Activated naive CD4-positive, alpha-beta T cell treated with anti-CD3 and anti-CD28 coated beads, Interleukin-2, amount 50 U/mL, for 72 hours (primary cell): ENCODE data around the gene UBE2S. TPM values are rescaled to one million over a fixed set of nuclear protein-coding genes. Genes with fewer than 3 reads are reported as not detected.
A peak's percentile ranks its signal among the peaks of the same experiment; 100 is the strongest.

ENCODE experiments used
- ATAC-seq, 2 donors: fragments of 150-1000 bp; cut with Tn5 transposase; 2 replicates each; pipeline ENCODE4 v1.10.0; 2021; ENCODE audit warnings: mild to moderate bottlenecking in 2 of 2, moderate library complexity in 2 of 2
- DNase-seq, 2 donors: peaks; one replicate each; pipeline ENCODE4 v3.0.0; 2021 to 2022; ENCODE audit warnings: low spot score in 2 of 2
- H3K27ac Mint-ChIP-seq, 2 donors: one replicate each; pipeline ENCODE4 v1.8.0; 2022; ENCODE audit warnings: mild to moderate bottlenecking in 2 of 2, mixed read lengths in 2 of 2
- H3K36me3 Mint-ChIP-seq, 2 donors: one replicate each; pipeline ENCODE4 v1.8.0; 2022; ENCODE audit warnings: mixed read lengths in 2 of 2
- H3K9me3 Mint-ChIP-seq, 2 donors: one replicate each; pipeline ENCODE4 v1.8.0; 2022; ENCODE audit warnings: mixed read lengths in 2 of 2
- total RNA-seq, 2 donors: library from RNA; stranded (reverse); gene quantifications; one replicate each; pipeline ENCODE4 v1.2.3, GENCODE V29; 2022

Gene UBE2S
- total RNA-seq, 2 donors from 2014 or later, result 192 to 343 TPM

- H3K36me3 Mint-ChIP-seq, result no peaks in the 10 kb centered on the region
- no peak for DNase-seq
- H3K9me3 Mint-ChIP-seq, result no peaks in the 10 kb centered on the region
- ATAC-seq, result no peak
- peak overlapping the region in 1 of 2 donors; percentile 14 for H3K27ac Mint-ChIP-seq
Observed at GRCh38 chr19:55366790-55367189, 40.8 kb downstream of the UBE2S start.

- ATAC-seq (no peak), DNase-seq (no peak)
- no peaks in the 10 kb centered on the region for H3K9me3 Mint-ChIP-seq
- H3K27ac Mint-ChIP-seq, result no peak overlapping the region
- H3K36me3 Mint-ChIP-seq, result no peaks in the 10 kb centered on the region
Observed at GRCh38 chr19:55365964-55366363, 41.6 kb downstream of the UBE2S start.

DNA sequence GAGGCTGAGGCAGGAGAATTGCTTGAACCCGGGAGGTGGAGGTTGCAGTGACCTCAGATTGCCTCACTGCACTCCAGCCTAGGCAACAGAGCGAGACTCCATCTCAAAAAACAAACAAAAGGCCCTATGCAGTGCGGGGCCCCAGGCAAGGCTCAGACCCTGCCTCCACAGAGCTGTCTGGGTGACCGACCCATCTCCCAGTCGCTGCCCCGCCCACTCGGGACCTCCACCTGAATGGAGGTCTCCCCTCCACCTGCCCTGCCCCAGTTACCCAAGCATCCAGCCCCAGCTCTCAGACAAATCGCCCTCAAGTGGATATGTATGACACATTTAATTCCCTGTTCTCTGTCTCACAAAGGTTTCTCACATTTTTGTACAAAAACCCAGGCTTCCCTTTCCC, 42.3 kb downstream of the UBE2S start:
- no peak overlapping the region for H3K27ac Mint-ChIP-seq
- DNase-seq (no peak), ATAC-seq (no peak)
- no peaks in the 10 kb centered on the region for H3K9me3 Mint-ChIP-seq
- no peaks in the 10 kb centered on the region for H3K36me3 Mint-ChIP-seq

DNA sequence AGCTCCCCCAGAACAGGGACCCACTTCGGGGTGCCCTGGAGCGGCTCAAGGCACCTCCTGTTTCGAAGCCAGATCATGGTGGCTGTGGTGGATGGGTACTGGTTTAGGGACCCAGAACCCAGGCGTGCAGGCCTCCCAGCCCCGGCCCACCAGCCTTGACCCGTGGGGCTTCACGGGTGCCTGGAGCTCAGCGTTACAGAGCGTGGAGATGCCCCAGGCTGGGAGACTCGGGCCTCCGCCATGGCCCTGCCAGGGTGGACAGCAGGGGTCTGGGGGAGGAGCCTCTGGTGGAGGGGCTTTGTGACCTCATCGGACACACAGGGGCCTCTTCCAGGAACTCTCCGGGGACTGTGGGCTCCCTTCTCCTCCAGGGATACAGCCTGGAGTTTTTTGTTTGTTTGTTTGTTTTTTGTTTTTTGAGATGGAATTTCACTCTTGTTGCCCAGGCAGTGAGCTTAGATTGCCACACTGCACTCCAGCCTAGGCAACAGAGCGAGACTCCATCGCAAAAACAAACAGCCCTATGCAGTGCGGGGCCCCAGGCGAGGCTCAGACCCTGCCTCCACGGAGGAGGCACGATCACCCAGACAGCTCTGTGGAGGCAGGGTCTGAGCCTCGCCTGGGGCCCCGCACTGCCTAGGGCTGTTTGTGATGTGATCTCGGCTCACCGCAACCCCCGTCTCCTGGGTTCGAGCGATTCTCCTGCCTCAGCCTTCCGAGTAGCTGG, 44.4 kb downstream of the UBE2S start, which contains the start of gene GARIN5B:
Gene GARIN5B (minus strand): TSS at position 271 of the 727 bp plus-strand sequence. CDS start 194 bp downstream, at position 77.
- no peak for DNase-seq
- ATAC-seq, result no peak
- Mint-ChIP-seq H3K27ac (no peak within 1 kb of the TSS), H3K36me3 (no peaks in the 10 kb centered on the region), H3K9me3 (no peaks in the 10 kb centered on the region)

DNA sequence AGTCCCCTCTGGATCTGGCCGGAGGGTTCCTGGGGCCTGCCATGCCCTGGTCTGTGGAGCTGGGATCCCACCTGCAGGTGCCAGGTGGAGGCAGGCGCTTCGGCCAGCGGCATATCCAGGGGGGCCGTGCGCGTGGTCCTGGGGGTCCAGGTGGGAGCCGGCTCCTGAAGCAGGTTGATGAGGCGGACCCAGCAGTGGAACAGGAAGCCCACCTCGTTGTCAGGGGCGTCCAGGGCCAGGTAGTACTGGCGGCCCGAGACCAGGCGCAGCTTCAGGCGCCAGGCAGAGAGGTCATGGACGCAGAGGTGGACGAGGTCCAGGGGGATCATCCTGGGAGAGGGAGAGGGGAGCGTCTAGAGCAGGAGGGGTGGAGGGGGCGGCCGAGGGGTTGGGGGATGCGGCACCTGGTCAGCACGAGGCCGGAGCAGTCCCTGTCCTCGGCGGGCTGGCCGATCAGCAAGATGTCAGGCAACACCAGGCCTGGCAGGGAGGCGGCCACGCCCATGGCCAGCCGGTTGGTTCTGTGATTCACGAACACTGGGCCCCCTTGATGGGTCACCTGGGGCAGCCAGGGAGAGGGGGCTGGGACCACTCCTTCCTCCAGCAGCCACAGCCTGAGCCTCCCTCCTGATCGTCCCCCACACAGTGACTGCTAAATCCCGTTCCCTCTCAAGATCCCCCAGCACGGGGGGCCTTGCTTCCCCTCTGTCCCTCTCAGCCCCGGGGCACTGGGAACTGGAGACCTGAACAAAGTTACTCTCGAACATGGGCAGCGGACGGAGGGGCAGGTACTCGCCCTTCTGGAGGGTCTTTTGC, 45.2 kb downstream of the UBE2S start:
- no peaks in the 10 kb centered on the region for H3K36me3 Mint-ChIP-seq

GRCh38 chr19:55360902-55361301, 46.7 kb downstream of the UBE2S start:
- ATAC-seq (no peak), DNase-seq (no peak)
- Mint-ChIP-seq H3K9me3 (no peaks in the 10 kb centered on the region), H3K36me3 (no peaks in the 10 kb centered on the region), H3K27ac (no peak overlapping the region)

More for the DNA sequence above, 45.2 kb downstream of the UBE2S start:
- DNase-seq (no peak), ATAC-seq (no peak)
- H3K27ac Mint-ChIP-seq, result no peak overlapping the region
- no peaks in the 10 kb centered on the region for H3K9me3 Mint-ChIP-seq

GRCh38 chr19:55358943-55359908, 48.4 kb downstream of the UBE2S start:
- Mint-ChIP-seq H3K9me3 (no peaks in the 10 kb centered on the region), H3K27ac (peak overlapping the region in 1 of 2 donors; percentile 49), H3K36me3 (no peaks in the 10 kb centered on the region)
- DNase-seq (no peak), ATAC-seq (no peak)

- no peak for DNase-seq
- peak overlapping the region in 1 of 2 donors; percentile 49 for H3K27ac Mint-ChIP-seq
- no peak for ATAC-seq
- H3K36me3 Mint-ChIP-seq, result no peaks in the 10 kb centered on the region
- H3K9me3 Mint-ChIP-seq, result no peaks in the 10 kb centered on the region
Observed at GRCh38 chr19:55358493-55358892, 49.1 kb downstream of the UBE2S start.

- Mint-ChIP-seq H3K9me3 (no peaks in the 10 kb centered on the region), H3K27ac (no peak overlapping the region), H3K36me3 (no peaks in the 10 kb centered on the region)
- no peak for ATAC-seq
- DNase-seq, result no peak
Observed at GRCh38 chr19:55355213-55355821, 52.3 kb downstream of the UBE2S start.

- ATAC-seq, result peak in 1 of 2 donors; percentile 4
- H3K27ac Mint-ChIP-seq, result no peak within 1 kb of the TSS
- DNase-seq, result no peak
- no peaks in the 10 kb centered on the region for H3K36me3 Mint-ChIP-seq
- no peaks in the 10 kb centered on the region for H3K9me3 Mint-ChIP-seq
Observed at GRCh38 chr19:55354698-55355212, 52.8 kb downstream of the UBE2S start, which contains the start of gene COX6B2. Gene COX6B2 (minus strand): TSS chr19:55354719. CDS start chr19:55354521, 198 bp downstream.

- Mint-ChIP-seq H3K9me3 (no peaks in the 10 kb centered on the region), H3K27ac (no peak overlapping the region), H3K36me3 (no peaks in the 10 kb centered on the region)
- ATAC-seq, result peak; percentile 73 to 92
- peak in 1 of 2 donors; percentile 77 for DNase-seq
Observed at GRCh38 chr19:55353803-55354697, 53.5 kb downstream of the UBE2S start.

GRCh38 chr19:55353356-55353802, 54.2 kb downstream of the UBE2S start:
- no peak overlapping the region for H3K27ac Mint-ChIP-seq
- H3K36me3 Mint-ChIP-seq, result no peaks in the 10 kb centered on the region
- H3K9me3 Mint-ChIP-seq, result no peaks in the 10 kb centered on the region
- DNase-seq (no peak), ATAC-seq (no peak)

DNA sequence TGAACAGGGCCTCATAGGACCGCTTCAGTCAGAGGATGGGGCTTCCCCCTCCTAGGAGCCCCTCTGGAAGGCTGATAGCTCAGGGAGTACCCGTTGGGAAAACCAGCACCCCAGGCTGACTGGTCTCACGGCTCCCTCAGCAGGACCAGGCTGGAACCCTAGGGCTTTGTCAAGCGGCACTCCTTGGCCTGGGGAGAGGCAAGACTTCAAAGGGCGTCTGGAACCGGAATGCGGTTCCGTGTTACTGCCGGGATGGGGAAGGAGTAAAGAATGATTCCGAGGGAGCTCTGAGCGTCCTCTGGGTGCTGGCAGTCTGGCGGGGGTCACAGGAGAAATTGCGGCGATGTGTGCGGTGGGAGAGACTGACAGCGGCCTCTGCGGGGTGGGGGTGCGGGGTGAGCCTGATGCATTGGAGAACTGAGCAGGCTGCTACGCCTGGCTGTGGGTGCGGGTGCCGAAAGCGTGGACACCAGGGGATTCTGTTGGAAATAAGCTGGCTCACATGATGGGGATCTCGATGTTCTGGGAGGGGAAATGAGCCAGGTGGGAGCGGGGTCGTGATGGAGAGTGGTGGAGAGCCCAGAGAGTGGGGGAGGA, 54.9 kb downstream of the UBE2S start:
- H3K9me3 Mint-ChIP-seq, result no peaks in the 10 kb centered on the region
- H3K36me3 Mint-ChIP-seq, result no peaks in the 10 kb centered on the region
- DNase-seq, result no peak
- H3K27ac Mint-ChIP-seq, result peak overlapping the region in 1 of 2 donors; percentile 86
- ATAC-seq, result no peak

DNA sequence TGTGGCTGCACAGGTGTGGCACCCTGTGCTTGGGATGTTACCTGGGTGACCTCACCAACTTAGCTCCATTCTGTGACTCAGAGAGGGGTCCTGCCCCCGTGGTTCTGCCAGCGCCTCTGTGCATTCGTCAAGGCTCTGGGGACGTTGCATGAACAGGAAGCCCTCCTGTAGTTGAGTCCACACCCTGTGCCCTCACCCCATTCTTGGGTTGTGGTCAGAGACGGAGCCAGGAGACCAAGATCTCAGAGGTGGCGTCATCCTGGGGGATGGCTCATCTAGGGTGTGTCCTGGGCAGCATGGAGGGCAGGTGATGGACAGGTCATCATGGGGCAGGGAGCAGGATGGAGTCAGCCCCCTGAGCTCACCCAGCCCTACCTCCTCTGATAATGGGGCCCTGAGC, 55.5 kb downstream of the UBE2S start:
- Mint-ChIP-seq H3K36me3 (no peaks in the 10 kb centered on the region), H3K27ac (peak overlapping the region in 1 of 2 donors; percentile 27), H3K9me3 (no peaks in the 10 kb centered on the region)
- no peak for ATAC-seq
- no peak for DNase-seq
